ENCODE results near the gene GSG1.

- TF ChIP-seq CTCF (IDR thresholded peaks at IDR 0.05) (no peak), POLR2A (IDR thresholded peaks at IDR 0.05) (no peak)
Measured at GRCh38 chr12:13099066-13099843, 4.2 kb downstream of the GSG1 start.

Measured in heart left ventricle (tissue), 13 donors.